HL-60/S4 treated with retinoic acid at 250 ng/mL for 4 days and 3 days (cell line): Measurements from ENCODE around the gene LIPI.
"Not testable (repeated sequence)": the region's sequence is repeated elsewhere in the genome, so short reads cannot be mapped to it uniquely, and the experiment has no call there.

Source experiments
- in situ Hi-C: fragments of 300-500 bp; cut with MboI; formaldehyde crosslinking; loops from 2 replicates; pipeline ENCODE4 v1.7.0; 2022; ENCODE audit warnings: low sequenced_read_pairs

LIPI gene

GRCh38 chr21:14075346-14076142 is 135.2 kb downstream of the LIPI start:
- in situ Hi-C loops, result no loop called here

GRCh38 chr21:14074177-14074576 is 136.6 kb downstream of the LIPI start:
- in situ Hi-C loops, result no loop called here

GRCh38 chr21:14073615-14074014 is 137.1 kb downstream of the LIPI start:
- in situ Hi-C loops, result no loop called here

- in situ Hi-C loops, result no loop called here
Measured at GRCh38 chr21:14072761-14073535, 137.8 kb downstream of the LIPI start.

GRCh38 chr21:14071902-14072734 is 138.6 kb downstream of the LIPI start:
- in situ Hi-C loops, result no loop called here

- in situ Hi-C loops, result no loop called here
Measured at GRCh38 chr21:14070968-14071367, 139.8 kb downstream of the LIPI start.

GRCh38 chr21:14070049-14070893 is 140.5 kb downstream of the LIPI start:
- in situ Hi-C loops, result no loop called here

GRCh38 chr21:14064296-14064645 is 146.5 kb downstream of the LIPI start:
- in situ Hi-C loops, result no loop called here

- in situ Hi-C loops, result not testable (repeated sequence)
Measured at GRCh38 chr21:14063620-14064295, 147.0 kb downstream of the LIPI start.

GRCh38 chr21:14062684-14063083 is 148.1 kb downstream of the LIPI start:
- in situ Hi-C loops, result not testable (repeated sequence)

GRCh38 chr21:14061820-14062219 is 148.9 kb downstream of the LIPI start:
- in situ Hi-C loops, result not testable (repeated sequence)

GRCh38 chr21:14058995-14059627 is 151.6 kb downstream of the LIPI start:
- in situ Hi-C loops, result not testable (repeated sequence)
